ENCODE results near the gene DAB2IP. TPM values are rescaled to one million over a fixed set of nuclear protein-coding genes. Genes with fewer than 3 reads are reported as not detected.

Gene DAB2IP
- total RNA-seq, 1 donor from 2014 or later: 54.8 TPM

DNA sequence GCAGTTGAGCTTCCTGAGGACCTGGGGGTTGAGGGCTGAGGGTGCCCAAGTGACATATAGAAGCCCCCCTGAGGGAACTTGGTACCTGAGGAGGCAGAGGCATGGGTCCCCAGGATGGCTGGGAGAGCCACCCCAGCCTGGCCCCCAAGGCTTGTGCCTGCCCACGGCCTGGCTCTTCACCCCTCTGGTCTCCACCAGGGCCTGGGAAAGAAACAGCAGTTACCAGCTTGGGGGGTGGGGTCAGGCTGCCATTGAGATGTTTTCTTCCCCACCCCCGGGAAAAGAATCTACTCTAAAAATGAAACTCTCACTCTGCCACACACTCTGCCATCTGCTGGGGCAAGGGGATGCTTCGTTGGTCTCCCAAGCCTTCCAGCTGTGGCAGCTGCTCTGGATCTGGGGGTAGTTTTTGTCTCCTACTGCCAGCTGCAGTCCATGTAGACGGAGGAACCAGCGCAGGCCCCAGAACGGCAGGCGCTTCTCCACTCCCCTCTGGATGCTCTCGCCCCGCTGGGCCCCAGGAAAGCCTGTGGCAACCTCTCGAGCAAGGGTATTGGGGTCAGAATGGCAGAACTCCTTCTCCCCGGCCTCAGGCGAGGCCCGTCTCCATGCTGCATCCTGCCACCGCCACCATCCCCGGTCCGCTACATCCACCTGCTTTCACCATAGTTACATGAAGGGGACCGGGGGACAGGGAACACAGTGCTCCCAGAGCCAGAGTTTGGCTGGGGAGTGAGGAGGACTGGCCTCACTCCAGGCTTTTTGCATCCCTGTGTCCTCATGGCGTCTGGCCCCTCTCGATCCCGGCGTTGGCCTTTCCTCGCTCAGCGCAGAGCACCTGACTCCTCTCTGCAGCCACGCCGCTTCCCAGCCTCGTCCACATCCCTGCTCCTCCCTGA lies 123.5 kb downstream of the DAB2IP start:
- no peak for DNase-seq
- intact Hi-C loops (cut with micrococcal nuclease): no loop called here
- no peak for ATAC-seq

DNA sequence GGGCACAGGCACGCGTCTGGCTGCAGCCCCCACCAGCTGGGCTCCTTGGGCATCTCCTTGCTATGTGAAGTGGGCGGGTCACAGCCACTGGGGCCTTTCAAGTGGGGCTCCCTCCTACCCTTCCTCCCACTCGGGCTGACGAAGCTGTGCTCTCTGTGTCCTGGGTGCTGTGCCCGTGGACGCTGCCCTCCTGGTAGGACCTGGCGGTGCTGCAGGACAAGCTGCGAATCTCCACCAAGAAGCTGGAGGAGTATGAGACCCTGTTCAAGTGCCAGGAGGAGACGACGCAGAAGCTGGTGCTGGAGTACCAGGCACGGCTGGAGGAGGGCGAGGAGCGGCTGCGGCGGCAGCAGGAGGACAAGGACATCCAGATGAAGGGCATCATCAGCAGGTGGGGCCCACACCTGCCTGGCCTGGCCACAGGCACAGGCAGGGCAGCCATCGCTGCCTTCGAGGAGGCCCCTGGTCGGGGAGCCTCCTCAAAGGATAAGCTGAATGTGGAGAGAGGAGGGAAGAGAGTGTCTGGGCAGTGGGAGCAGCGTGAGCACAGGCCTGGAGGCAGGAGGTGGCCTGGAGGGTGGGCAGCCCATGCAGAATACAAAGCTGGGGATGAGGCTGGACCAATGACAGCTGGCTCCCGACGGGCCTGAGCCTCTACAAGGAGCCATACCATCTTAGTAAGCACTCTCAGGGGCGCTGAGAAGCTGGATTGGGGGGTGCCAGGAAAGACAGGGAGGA lies 124.7 kb downstream of the DAB2IP start:
- intact Hi-C loops (cut with micrococcal nuclease): no loop called here
- ATAC-seq (no peak), DNase-seq (no peak)

- DNase-seq: no peak
- intact Hi-C loops (cut with micrococcal nuclease): no loop called here
- no peak for ATAC-seq
Measured at GRCh38 chr9:121776739-121777637, 125.6 kb downstream of the DAB2IP start.

- DNase-seq (no peak), ATAC-seq (peak; percentile 72)
- intact Hi-C loops (cut with micrococcal nuclease): no loop called here
Measured at GRCh38 chr9:121778252-121779225, 127.1 kb downstream of the DAB2IP start.

DNA sequence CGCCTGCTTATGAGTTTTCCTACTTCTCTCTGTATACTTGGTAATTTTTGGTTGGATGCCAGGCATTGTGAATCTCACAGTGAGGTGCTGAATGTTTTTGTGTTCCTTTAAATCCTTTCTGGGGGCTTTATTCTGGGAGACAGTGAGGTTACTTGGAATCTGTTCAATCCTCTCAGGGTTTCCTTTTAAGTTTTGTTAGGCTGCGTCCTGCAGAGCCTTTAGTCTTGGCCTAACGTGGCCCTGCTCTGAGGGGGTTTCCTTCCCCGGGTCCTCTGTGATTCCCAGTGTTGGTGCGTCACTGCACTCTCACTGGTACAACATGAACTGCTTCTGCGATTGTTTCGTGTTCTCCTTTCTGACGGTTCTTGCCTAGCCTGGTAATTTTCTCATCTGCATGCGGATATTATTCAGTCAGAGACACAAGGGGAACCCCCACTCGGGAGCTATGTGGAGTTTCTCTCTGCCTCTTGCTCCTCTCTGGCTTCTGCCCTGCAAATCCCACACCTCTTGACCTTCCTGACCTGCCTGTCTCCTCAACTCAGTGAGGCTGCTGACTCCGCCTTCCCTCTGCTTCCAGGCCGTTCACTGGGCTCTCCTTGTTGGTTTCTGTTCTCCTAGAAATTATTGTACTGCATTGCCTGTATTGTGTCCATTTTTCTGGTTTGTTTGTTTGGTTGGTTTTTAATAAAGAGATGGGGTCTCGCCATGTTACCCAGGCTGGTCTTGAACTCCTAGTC lies 128.1 kb downstream of the DAB2IP start:
- DNase-seq: no peak
- intact Hi-C loops (cut with micrococcal nuclease): no loop called here
- peak; percentile 38 for ATAC-seq

GRCh38 chr9:121780177-121781040 lies 129.0 kb downstream of the DAB2IP start:
- DNase-seq (no peak), ATAC-seq (no peak)
- intact Hi-C loops (cut with micrococcal nuclease): no loop called here

DNA sequence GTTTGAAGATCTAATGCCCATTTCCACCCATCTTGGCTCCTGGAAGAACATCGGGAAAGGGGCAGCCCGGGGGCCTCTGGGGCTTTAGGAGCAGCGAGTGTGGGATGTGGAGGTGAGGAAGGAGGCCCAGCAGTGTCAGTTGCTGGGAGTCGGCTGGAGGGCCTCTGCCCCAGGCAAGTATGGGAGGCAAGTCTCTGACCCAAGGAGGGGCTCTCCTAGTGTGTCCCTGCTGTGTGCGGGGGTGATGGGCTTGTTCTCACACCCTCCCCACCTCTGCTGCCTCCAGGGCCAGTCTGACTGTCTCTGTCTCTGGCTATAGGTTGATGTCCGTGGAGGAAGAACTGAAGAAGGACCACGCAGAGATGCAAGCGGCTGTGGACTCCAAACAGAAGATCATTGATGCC lies 129.7 kb downstream of the DAB2IP start:
- no peak for ATAC-seq
- DNase-seq: no peak
- intact Hi-C loops (cut with micrococcal nuclease): no loop called here

DNA sequence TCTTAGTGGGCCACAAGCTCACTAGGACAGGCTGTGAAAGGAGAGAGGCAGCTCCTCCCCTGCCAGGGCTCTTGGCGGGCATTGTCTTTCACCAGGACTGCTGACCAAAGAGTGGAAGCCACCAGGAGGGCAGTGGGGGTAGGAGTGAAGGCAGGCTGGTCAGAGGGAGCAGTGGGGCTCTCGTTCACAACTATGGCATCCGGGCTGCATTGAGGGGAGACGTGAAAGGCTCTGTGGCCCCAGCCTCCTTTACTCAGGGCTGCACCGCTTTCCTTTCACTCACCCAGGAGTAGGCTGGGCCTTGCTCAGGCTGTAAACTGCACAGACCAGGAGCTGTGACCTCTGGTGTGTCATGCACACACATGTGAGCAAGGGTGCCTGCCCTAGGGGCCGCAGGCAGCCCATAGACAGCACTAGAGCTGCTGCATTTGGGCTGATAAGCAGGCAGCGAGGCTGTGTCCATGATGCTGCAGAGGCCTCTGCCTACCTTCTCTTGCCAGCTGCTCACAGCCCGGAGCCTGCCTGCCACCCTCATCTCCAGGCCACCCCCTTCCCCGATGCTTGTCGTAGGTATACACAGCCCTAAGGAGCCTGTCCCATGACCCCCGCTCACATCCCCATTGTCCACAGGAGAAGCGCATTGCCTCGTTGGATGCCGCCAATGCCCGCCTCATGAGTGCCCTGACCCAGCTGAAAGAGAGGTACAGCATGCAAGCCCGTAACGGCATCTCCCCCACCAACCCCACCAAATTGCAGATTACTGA lies 130.4 kb downstream of the DAB2IP start:
- ATAC-seq (no peak), DNase-seq (no peak)
- intact Hi-C loops (cut with micrococcal nuclease): no loop called here

DNA sequence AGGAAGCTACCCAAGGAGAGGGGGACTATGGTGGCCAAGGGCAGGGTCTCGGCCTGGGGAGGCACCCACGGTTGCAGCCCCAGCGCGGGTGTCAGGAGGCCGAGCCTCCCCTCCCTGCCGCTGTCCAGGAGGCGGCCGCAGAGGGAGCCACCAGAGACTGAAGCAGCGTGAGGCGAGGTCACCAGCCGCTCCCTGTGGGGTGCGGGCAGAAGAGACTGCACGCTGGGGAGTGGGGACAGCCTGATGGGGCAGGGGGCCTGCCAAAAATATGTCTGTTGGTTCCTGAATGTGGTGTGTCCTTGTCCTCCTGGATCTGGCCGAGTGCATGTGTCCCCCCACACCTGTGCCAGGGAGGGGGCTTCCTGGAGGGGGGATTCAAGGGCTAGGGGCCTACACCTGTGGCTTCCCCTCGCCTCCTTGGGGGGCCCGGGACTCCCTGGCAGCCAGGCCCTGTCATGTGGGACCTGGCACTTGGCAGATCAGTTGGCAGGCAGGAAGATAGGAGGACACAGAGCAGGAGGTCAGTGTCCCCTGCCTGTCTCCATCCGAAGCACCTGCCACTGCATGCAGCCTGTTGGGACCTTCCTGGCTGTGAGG lies 131.2 kb downstream of the DAB2IP start:
- intact Hi-C loops (cut with micrococcal nuclease): no loop called here
- DNase-seq: no peak
- ATAC-seq: no peak

- DNase-seq (no peak), ATAC-seq (no peak)
- intact Hi-C loops (cut with micrococcal nuclease): no loop called here
Measured at GRCh38 chr9:121783111-121783510, 131.7 kb downstream of the DAB2IP start.

DNA sequence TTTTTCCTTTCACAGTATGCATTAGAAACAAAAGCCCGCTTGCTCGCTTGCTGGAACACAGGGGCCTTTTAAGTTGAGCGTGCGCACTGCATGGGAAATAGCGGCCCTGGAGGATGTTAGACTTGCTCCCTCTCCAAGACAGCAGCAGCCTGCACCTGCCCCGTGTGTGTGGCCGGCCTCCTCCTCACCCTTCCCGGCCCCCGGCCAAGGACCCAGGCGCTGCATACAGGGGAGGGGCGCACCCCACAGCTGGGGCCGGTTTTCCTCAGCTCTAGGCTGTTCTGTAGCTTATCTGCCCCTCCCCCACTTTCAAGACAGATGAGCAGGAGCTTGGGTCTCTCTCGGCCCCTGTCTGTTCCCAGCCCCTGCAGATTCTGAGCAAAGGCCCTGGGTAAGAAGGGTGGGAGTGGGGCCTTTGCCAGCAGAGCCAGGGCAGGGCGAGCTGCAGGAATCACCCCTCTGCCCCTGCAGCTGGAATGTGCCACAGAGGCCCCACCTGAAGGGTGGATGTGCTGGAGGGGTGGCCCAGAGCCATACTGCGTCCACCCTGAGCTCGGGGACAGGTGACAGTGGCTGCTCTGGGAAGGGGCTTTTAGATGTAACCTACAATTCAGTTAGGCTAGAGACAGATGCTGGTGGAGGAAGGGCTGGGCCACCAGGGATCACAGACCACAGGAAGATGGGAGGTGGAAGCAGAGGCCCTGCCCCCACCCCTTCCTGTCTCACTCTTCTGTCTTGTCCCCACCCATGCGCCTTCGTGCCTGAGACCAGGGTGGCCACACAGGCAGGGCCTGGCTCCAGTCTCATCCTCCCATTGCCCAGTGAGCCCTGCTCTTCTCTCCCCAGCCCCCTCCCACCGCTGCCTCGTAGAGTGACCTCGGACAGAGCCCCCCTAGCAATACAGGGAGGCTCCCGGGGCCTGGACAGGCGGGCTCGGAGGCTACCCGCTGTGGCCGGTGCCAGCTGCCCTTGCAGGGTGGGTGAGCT lies 132.4 kb downstream of the DAB2IP start:
- intact Hi-C loops (cut with micrococcal nuclease): no loop called here
- DNase-seq (no peak), ATAC-seq (no peak)

DNA sequence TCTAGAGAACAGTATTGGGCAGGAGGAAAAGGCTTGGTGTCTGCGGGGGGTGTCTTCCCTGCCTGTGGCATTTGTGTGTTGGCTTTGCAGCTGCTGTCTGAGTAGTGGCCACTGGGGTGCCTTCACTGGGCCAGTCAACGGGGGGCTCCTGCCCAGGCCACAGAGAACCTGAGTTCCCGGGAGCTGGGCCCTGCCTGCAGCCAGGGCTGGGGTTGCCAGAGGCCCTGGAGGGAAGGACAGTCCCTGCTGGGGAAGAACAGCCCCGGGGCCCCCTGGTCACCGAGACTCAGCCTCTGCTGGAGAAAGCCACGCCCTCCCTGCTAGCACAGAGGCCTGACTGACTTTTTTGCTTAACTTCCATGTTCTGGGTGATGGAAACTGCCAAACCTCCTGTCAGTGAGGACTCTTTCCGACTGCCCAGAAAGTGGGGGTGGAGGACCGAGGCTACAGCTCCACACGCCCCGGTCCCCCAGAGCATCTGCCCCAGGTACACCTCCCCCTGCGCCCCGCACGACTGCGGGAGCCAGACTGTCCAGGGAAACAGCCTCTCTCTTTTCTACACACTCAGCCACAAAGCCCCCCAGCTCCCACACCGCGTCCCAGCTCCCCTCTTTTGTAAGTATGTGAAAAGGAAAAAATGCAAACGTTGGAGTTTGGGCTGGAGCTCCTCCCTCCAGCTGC lies 133.4 kb downstream of the DAB2IP start:
- ATAC-seq (no peak), DNase-seq (no peak)
- intact Hi-C loops (cut with micrococcal nuclease): no loop called here

GRCh38 chr9:121785673-121786542 lies 134.5 kb downstream of the DAB2IP start:
- intact Hi-C loops (cut with micrococcal nuclease): no loop called here
- no peak for ATAC-seq
- no peak for DNase-seq
